HG03442 (cell line): Measurements from ENCODE around the gene MTHFSD.

Experiments
- ATAC-seq: cut with Tn5 transposase; IDR thresholded peaks from one replicate; pipeline ENCODE4 v1.9.1; 2021; ENCODE audit warnings: mild to moderate bottlenecking, moderate library complexity; ENCODE audit not compliant: unreplicated experiment

The MTHFSD gene

GRCh38 chr16:86515777-86516622, 39.0 kb downstream of the MTHFSD start:
- ATAC-seq: no peak

GRCh38 chr16:86515413-86515776, 39.6 kb downstream of the MTHFSD start:
- ATAC-seq: no peak

- ATAC-seq: no peak
These were observed 40.3 kb downstream of the MTHFSD start for GRCh38 chr16:86514481-86515376.

- ATAC-seq: no peak
These were observed 41.4 kb downstream of the MTHFSD start for GRCh38 chr16:86513471-86514277.

- no peak for ATAC-seq
These were observed 42.1 kb downstream of the MTHFSD start for GRCh38 chr16:86512860-86513470.

GRCh38 chr16:86512301-86512859, 42.7 kb downstream of the MTHFSD start:
- ATAC-seq: no peak

GRCh38 chr16:86511317-86512161, 43.5 kb downstream of the MTHFSD start:
- ATAC-seq: no peak

- no peak for ATAC-seq
These were observed 44.4 kb downstream of the MTHFSD start, which contains the start of gene FOXF1 for GRCh38 chr16:86510465-86511261. FOXF1 (plus strand) TSS chr16:86510527; CDS start chr16:86510570, 43 bp downstream.

GRCh38 chr16:86509759-86510464, 45.1 kb downstream of the MTHFSD start:
- no peak for ATAC-seq

GRCh38 chr16:86508947-86509758, 45.9 kb downstream of the MTHFSD start:
- no peak for ATAC-seq

GRCh38 chr16:86508028-86508946, 46.7 kb downstream of the MTHFSD start:
- no peak for ATAC-seq

GRCh38 chr16:86507173-86508027, 47.6 kb downstream of the MTHFSD start:
- no peak for ATAC-seq

- no peak for ATAC-seq
These were observed 48.9 kb downstream of the MTHFSD start for GRCh38 chr16:86505899-86506864.
